Fibroblast of lung (primary cell): ENCODE data around the gene LGALS8.

Source experiments
- EZH2 ChIP-seq: IDR thresholded peaks from 2 replicates; pipeline ENCODE4 v1.5.1; 2012; ENCODE audit warnings: low read length, control low read depth, mild to moderate bottlenecking; ENCODE audit errors: missing control alignments
- TF ChIP-seq, protein P1 (sequence below), 2 donors: IDR thresholded peaks in 1 of 2; conservative IDR thresholded peaks in 1 of 2; 1 replicate in 1 of 2; 2 replicates in 1 of 2; pipeline ENCODE4 v1.5.1; 2011 to 2012; ENCODE audit warnings: low read length in 2 of 2, control low read depth in 1 of 2, inconsistent platforms in 1 of 2, low read depth in 1 of 2, mild to moderate bottlenecking in 1 of 2

DNA sequence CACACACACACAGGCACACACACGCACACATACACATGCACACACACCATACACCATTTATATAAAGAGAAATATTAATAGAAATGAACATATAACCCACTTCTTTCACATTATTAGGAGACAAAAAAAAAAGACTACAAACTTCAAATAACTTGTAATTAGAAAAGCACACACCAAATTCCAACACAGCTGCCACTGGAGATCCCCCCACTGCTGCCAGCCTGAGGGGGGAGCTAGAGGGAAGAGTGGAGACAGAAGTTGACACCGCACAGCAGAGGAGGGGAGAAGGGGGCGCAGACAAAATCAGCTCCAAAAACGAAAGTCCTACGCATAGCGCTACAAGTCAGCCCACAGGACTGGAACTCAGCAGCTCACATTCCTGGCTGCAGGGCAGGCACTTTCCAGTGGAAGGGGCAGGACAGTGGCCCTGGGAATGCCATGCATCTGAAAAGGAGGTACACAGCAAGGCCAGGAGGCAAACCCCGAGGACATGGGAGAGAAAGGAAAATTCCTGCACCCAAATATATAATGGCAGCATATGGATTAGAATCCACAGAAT lies 36.5 kb downstream of the LGALS8 start:
- TF ChIP-seq, protein P1, sequence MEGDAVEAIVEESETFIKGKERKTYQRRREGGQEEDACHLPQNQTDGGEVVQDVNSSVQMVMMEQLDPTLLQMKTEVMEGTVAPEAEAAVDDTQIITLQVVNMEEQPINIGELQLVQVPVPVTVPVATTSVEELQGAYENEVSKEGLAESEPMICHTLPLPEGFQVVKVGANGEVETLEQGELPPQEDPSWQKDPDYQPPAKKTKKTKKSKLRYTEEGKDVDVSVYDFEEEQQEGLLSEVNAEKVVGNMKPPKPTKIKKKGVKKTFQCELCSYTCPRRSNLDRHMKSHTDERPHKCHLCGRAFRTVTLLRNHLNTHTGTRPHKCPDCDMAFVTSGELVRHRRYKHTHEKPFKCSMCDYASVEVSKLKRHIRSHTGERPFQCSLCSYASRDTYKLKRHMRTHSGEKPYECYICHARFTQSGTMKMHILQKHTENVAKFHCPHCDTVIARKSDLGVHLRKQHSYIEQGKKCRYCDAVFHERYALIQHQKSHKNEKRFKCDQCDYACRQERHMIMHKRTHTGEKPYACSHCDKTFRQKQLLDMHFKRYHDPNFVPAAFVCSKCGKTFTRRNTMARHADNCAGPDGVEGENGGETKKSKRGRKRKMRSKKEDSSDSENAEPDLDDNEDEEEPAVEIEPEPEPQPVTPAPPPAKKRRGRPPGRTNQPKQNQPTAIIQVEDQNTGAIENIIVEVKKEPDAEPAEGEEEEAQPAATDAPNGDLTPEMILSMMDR (conservative IDR thresholded peaks at IDR 0.05 in 1 of 2, IDR thresholded peaks at IDR 0.05 in 1 of 2; ENCODE audit: low read depth in 1 of 2, low read length in 2 of 2) = no peak
- TF ChIP-seq EZH2 = no peak
